ENCODE results near the gene DNAJB1.

The DNAJB1 gene

DNA sequence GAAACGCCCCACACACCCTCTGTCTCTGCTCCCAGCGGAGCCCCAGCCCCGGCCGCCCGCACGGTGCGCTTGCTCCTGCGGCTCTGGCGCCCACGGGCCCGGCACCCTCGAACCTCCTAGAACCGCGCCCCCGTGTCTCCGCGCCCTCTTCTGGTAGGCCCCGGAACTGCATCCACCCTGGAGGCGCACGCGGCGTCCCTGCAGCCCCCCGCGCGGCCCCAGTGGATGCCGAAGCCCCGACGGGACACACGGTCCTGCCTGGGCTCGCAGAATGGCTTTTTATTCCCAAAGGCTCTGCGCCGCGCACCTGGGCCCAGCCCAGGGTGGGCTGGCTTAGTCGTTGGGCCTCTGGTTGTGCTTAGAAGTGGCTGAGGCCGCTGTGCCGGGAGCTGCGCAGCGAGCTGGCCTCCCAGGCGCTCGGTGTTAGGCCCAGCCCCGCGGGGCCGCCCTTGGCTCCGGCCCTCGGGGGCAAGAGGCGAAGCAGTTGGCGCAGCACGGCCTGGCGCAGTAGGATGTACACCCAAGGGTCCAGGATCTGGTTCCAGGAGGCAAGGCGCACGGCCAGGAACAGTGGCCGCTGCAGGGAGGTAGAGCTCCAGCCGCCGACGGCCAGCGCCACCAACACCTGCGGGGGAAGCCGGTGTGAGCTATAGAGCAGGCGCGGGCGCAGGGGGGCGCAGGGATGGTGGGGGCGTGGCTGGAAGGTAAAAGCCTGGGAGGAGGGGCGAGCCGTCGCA is 45.8 kb downstream of the DNAJB1 start:
- peak; percentile 69 for DNase-seq

- no peak for DNase-seq
These were observed 46.6 kb downstream of the DNAJB1 start for GRCh38 chr19:14471436-14472187.

- DNase-seq: no peak
These were observed 47.9 kb downstream of the DNAJB1 start for GRCh38 chr19:14470031-14470876.

DNA sequence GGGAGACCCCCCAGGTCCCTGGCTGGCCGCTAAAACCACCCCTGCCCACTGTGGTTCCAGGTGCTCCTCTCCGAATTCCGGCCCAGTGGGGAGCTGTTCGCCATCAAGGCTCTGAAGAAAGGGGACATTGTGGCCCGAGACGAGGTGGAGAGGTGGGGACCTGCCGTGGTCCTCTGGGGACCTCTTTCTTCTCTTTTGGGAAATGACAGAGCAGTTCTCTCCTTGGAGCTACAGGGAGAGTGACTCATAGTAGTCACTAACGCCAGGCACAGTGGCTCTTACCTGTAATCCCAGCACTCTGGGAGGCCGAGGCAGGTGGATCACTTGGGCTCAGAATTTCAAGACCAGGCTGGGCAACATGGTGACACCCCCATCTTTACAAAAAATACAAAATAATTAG is 50.4 kb downstream of the DNAJB1 start:
- DNase-seq: no peak

- DNase-seq: no peak
These were observed 50.8 kb downstream of the DNAJB1 start for GRCh38 chr19:14467391-14467790.

Data from NCI-H510A treated with DMSO at 0.1 percent for 48 hours (cell line).